Hematopoietic multipotent progenitor cell treated with erythropoietin and hydrocortisone succinate and interleukin-3 and kit ligand, for 4 days (in vitro differentiated cells): ENCODE measurements around the gene SLAIN2.
"Not testable (repeated sequence)": the region's sequence is repeated elsewhere in the genome, so short reads cannot be mapped to it uniquely, and the experiment has no call there.

Experiments used
- DNase-seq: peaks from one replicate; pipeline ENCODE4 v3.0.0-alpha.2; 2015

SLAIN2 gene

DNA sequence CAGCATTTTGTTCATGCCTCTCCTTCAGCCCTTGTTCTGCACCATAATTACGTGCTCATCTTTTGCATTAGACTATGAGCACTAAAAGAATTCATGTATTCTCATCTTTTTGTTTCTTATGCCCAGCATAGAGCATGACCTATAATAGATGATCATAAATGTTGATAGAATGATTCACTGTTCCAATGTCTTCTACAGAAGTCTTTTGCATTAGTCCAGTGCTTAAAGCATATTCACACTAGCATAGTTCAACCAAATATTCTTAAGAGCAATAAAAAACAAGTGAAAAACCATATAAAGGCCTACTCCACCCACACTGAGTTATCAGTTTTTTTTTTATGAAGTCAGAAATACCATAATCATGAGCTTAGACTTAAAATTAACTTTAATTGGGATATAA lies 105.3 kb downstream of the SLAIN2 start:
- no peak for DNase-seq

DNA sequence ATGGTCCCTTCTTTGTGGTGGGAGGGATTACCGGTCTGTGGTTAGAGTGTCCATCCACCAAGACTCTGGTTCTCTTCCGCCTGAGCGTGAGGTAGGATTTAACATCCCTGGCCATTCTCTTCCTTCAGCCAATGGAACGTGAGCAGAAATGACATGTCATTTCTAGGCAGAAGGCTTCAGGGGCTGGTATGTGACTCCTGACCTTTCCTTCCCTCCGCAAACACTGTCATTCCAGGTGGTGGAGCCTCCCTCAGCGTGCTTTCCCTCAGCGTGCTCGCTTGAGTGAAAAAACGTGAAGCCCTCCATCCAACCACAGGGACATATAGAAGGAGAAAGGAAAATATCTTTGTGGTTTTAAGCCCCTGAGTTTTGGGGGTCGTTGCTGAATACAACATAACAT lies 107.8 kb downstream of the SLAIN2 start:
- no peak for DNase-seq

DNA sequence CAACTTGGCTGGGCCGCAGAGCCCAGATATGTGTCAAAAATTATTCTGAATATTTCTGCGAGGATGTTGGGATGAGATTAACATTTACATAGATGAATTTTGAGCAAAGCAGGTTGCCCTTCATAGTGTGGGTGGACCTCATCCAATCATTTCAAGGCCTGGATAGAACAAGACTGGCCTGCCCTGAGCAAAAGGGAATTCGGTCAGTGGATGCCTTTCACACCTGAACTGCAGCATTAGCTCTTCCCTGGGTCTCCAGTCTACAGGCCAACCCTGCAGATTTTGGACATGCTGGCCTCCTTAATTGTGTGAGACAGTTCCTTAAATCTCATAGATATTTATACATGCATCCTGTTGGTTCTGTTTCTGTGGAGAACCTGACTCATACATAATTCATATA lies 109.4 kb downstream of the SLAIN2 start:
- no peak for DNase-seq

DNA sequence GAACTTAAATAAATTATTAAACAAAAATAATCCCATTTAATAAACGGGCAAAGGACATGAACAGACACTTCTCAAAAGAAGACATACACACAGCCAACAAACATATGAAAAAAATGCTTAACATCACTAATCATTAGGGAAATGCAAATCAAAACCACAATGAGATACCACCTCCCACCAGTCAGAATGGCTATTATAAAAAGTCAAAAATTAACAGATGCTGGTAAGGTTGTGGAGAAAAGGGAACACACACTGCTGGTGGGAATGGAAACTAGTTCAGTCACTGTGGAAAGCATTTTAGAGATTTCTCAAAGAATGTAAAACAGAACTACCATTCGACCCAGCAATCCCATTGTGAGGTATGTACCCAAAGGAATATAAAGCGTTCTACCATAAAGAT lies 110.3 kb downstream of the SLAIN2 start:
- not testable (repeated sequence) for DNase-seq

DNA sequence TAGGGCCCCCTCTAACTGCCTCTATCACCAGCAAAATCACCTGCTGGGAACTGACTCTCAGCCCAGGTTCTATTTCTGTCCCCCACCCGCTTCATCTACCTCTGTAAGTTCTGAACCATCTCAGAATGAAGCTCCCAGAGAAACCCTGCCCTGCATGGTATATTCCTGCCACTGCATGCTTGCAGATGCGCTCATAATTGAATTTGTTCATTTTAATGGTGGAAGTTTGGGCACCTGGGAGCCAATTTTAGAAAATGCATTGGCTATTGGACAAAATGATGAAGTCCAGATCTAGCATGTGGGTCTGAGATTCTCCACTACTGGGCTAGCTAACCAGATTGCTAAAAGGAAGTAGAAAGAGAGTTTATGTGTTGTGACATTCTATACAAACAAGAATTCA lies 113.3 kb downstream of the SLAIN2 start:
- no peak for DNase-seq

DNA sequence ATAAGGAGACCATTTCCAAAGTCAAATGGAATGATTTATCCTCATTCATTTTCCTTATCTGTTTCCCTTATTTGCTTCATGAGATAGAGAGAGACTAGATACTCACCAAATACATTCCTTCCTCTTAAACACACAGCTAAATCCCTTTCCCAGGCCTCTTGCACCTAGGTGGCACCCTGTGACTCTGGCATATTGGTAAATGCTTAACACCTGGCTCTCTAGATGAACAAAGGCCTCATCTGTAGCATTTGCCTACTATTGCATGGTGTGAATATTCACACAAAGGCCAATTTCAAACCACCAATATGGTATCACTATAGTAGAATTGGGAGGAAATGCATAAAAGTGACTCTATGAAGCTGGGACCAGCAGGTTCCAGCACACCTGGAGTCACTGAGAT lies 119.7 kb downstream of the SLAIN2 start:
- DNase-seq = no peak

DNA sequence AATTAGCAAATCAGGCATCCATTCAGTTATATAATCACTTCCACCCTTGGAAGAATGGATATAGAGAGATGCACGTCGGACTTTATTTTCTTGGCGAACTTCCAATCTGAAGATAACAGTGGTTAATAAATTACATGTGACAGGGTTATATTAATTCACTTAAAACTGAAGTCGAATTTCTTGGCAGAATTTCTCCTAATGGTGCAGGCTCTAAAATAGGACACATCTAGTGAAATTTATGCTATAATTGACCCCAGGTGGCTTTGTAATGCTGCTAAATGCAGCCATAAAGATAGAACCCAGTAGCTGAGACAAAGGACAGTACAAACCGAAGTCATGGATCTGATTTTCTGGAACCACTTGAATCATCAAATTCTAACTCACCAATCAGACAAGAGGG lies 121.0 kb downstream of the SLAIN2 start:
- DNase-seq = no peak

DNA sequence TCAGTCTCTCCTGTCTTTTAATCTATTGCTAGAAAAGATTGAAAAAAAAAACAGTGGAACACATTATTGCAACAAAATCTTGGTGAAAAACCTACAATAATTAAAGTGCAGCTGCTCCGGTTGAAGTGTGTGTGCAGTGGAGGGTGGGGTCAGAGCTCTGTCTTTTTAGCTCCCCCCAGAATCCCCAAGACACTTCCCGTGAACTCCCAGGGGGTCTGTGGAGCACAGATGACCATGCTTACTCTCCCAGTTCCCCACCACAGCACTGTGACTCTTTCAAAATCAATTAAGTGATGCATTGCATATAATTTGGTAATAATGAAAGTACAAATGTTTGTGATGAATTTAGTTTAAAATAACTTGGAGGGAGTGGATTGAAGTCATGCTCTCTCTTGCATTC lies 126.1 kb downstream of the SLAIN2 start:
- no peak for DNase-seq

DNA sequence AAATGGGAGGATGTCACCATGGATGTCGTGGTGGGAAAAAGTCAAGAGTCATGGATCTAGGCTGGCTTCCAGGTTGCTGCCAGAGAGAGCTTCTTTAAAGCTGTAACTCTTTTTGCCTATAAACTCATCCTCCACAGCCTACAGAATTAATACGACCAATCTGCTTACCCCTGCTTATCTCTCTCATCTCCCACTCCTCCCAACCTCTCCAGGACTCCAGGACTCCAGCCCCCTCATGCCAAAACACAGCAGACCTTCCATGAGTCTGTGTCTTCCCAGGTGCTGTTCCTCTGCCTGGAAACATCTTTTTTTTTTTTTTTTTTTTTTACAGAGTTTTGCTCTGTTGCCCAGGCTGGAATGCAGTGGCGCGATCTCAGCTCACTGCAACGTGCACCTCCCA lies 126.6 kb downstream of the SLAIN2 start:
- no peak for DNase-seq

DNA sequence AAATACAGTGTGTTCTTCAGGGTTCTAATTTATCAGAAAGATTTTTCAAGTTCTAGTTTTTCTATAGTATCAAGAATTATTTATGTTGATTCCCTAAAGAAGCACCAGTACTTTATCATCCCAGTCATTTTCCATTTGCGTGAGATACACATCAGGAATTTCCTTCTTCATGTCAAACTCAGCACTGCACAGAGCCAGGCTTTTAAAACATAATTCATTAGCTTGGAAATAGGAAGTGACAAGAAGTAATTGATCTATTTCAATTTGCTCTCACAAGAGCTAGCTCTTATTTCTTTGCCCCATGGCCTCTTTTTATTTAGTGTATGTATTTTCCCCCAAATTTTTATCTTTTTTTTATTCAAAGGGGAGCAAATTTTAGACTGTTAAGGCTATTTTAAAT lies 128.8 kb downstream of the SLAIN2 start:
- no peak for DNase-seq

DNA sequence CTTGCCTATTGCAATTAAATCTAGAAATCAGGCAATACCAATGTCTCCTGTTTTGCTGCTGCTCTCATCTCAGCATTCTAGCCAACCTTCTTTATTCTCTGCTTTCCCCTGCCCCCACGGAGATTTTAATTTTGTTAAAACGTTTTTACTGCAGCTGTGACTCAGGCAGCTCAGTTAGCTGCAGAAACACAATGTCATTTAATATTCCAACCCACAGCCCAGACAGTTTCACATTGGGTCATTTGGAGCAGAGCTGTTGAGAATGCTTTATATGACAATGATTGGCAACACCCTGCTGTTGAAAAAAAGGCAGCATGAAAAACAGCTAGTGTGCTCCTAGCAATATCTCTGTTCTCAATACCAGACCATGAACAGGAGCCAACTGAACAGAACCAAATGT lies 129.2 kb downstream of the SLAIN2 start:
- DNase-seq = no peak

DNA sequence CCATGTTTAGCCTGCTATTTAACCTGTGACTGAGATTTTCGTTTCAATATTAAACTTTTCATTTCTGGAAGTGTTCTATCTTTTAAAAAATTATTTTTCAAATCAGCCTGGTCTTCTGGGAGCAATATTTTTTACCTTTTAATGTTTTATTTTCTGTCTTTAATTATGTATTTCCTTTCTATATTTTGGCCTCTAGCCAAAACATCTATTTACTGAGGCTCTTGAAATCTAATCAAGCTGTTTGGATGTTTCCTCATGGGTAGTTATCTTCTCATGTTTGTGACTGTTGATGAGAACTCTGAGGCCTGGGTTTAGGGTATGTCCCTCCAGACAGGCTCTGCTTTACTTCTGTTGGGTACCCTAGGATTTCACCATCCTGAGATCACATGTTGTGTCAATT lies 131.5 kb downstream of the SLAIN2 start:
- no peak for DNase-seq

DNA sequence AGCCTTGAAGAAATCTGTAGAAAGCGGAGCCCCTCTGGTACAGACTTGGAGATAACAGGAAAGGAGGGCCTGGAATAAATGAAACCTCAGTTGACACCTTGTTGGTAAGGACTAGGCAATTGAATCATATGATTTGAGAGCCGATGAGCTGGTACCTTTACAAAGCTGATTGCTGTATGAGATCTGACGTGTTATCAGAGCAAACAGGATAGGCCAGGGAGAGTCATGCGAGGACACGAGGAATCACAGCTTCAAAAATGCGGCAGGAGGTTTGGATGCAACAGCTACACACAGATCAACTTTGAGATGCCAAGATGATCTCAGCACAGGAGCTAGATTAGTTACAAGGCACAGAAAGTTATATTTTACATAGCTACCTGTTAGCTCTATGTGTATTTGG lies 134.4 kb downstream of the SLAIN2 start:
- no peak for DNase-seq
